A204.1 (cell line): Measurements from ENCODE around the gene KRT31.
"Not testable (repeated sequence)": the region's sequence is repeated elsewhere in the genome, so short reads cannot be mapped to it uniquely, and the experiment has no call there.

ENCODE experiments used
- FAIRE-seq: peaks from 2 replicates; lab custom pipeline; 2012; peaks lifted over from hg19 to GRCh38; lab: Jason Lieb, UNC

KRT31 gene

GRCh38 chr17:41417127-41417526 is 19.7 kb upstream of the KRT31 start:
- no peak for FAIRE-seq

GRCh38 chr17:41416479-41416878 is 19.1 kb upstream of the KRT31 start:
- FAIRE-seq, result no peak

- FAIRE-seq, result no peak
Observed at GRCh38 chr17:41415833-41416335, 18.5 kb upstream of the KRT31 start.

GRCh38 chr17:41415411-41415810 is 18.0 kb upstream of the KRT31 start:
- no peak for FAIRE-seq

DNA sequence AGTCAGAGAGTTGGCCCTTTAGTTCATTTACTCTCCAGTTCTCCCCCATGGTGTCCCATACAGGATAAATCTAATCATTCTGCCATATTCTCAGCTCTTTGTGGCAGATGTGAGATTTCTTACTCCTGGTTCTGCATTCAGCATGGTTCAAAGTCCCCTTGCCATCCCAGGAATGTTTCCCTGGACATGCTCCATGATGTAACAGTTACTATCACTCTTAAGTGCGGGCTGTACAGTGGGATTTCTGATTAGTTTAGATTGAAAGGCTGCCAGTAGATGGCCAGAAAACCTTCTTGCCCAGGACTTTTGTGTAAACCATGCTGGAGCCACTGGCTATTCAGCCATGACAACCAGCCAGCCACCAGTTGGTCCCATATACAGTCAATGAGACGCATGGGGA is 16.6 kb upstream of the KRT31 start:
- no peak for FAIRE-seq

- FAIRE-seq, result no peak
Observed at GRCh38 chr17:41413353-41413957, 16.0 kb upstream of the KRT31 start.

DNA sequence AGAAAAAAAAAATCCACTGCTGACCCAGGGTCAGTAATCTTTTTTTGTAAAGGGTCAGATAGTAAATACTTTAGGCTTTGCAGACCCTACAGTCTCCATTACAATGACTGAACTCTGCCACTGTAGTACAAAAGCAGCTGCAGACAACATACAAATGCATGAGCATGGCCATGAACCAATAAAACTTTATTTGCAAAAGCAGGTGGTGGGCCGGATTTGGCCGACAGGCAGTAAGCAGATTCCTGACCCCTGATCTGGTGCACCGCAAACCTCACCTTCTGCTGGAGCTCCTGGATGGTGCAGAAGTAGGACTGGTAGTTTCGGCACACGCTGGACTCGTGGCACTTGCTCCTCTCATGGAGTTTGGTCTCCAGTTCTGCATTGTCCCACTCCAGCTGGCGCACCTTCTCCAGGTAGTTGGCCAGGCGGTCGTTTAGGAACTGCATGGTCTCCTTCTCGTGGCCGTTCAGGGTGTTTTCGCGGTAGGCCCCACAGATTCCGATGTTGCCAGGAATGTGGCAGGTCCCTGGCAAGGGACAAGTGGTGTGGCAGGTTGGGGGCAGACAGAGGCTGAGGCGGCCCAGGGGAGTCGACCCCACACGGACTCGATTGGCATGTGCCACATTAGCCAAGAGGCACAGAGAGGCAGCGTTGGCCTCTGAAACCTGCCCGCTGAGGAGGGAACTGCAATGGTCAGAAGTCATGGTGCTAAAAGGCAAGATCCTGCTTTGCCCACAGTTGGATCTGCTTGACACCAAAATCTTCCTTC is 13.8 kb upstream of the KRT31 start:
- no peak for FAIRE-seq

- no peak for FAIRE-seq
Observed at GRCh38 chr17:41407226-41407625, 9.8 kb upstream of the KRT31 start.

GRCh38 chr17:41406205-41406604 is 8.8 kb upstream of the KRT31 start:
- no peak for FAIRE-seq

DNA sequence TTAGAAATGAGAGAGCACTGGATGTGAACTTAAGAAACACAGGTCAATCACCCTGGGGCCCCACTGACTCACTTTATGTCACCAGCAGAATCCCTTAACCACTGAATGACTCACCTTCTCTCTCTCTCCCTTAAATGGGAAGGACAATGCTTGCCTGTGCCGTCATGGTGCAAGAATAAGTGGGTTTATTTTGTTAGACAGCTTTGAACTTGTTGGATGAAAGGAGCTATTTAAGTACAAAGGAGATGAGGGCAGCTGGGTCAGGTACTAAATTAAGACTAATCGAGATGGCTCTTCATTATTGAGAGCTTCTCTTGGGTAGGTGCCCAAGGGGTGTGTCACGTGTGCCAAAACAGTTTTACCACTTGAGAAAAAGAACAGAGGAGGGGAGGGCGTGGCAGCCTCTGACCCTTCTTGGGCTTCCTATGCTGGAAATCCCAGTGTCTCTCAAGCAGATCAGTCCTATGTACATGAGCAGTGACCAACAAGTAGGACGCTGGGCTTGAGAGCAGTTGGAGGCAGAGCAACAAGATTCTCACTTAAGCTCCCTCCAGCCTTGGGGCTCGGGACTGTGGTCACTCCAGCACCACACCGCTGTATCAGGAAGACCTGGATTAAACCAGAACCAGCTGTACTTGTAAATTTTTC is 6.7 kb upstream of the KRT31 start:
- no peak for FAIRE-seq

DNA sequence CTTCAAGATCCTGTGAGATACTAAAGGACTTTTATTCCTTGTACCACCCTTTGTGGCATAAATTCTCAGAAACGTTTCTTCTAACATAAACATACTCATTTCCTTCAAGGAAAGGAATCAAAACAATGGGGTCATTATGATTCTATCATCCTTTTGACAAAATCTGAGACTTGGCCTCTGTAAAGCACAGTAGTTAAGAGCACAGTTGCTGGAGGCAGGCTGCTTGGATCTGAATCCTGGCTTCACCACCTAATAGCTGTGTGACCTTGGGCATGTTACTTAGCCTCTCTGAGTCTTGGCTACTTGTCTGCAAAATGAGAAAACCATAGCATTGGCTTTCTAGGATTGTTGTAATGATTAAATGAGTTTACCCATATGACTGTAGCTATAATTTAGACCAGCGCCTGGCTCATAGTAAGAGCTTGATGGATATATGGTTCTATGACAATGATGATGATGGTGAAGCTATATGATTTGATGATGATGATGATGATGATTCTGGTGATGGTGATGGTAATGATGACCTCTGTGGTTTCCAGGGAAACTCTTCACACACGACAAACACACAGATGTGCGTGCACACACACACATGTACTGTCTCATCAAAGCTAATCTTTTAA is 6.1 kb upstream of the KRT31 start:
- no peak for FAIRE-seq

DNA sequence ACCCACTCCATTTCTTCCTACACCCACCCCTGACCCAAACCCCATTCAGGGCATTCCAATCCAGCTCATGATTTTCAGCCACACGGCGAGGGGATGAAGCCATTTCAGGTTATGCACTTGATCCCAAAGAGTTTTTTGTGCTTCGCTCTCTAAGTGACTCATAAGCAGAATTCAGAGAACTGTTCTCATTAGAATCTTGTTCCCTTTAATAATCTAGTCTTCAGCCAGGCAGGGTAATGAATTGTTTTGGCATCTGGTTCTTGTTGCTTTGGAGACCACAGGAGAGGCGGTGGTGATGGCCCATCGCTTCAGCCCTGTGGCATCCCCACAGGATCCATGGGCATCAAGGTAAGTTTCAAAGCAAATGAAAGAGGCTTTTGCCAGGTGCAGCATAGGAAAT is 4.8 kb upstream of the KRT31 start:
- no peak for FAIRE-seq

DNA sequence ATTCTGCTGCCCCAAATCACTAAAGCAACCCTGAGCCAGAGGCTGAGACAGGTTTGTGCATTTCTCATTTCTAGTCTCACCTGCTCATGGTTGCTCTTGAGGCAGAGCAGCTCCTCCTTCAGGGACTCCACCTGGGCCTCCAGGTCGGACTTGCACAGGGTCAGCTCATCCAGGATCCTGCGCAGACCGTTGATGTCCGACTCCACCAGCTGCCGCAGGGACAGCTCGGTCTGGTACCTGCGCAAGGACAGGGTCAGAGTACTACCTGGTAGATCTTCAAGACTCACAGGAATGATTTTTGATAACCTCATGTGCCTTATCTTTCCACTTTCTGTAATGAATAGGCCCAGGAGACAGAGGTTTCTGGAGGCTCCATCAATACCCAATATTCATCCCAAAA is 1.1 kb downstream of the KRT31 start:
- FAIRE-seq, result no peak

DNA sequence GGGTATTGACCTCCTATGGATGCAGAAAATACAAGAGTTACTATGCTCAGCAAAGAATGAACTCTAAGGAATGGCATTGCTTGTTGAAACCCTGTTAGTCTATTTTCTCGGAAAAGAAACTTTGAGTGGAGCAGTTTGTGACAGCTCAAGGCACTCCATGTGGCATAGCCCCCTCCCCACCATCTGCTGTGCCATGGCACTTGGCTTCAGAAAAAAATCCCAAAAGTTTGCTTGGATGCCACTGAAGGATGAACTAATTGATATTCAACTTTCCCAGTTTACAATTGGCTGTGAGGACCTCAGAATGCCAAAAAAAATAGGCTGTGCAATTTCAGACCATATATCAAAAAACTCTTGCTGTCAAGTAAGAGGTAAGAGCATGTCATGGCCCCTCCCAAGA is 1.8 kb downstream of the KRT31 start:
- FAIRE-seq, result no peak

- not testable (repeated sequence) for FAIRE-seq
Observed at GRCh38 chr17:41395044-41395443, 2.4 kb downstream of the KRT31 start.

GRCh38 chr17:41394254-41394996 is 3.0 kb downstream of the KRT31 start:
- no peak for FAIRE-seq

- FAIRE-seq, result no peak
Observed at GRCh38 chr17:41393826-41394225, 3.6 kb downstream of the KRT31 start.

DNA sequence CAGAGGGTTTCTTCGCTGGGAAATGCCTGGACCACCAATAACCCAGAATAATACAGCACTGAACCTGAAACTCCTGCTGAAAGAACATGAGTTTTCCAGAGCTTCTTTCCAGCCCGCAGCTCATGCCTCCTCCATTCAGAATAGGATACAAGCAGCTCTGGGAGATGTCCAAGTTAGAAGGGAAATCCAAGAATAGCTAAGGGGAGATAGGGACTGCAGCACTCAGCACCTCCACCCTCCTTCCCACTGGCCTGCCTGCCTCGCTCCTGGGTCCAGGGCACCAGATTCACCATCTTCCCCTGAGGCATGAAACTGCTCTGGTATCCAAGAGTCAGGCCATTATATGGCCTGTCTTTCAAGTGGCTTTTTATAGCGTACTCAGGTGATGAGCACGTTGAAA is 4.1 kb downstream of the KRT31 start:
- FAIRE-seq, result no peak

GRCh38 chr17:41392278-41392677 is 5.1 kb downstream of the KRT31 start:
- no peak for FAIRE-seq

GRCh38 chr17:41391535-41391934 is 5.9 kb downstream of the KRT31 start:
- FAIRE-seq, result no peak

DNA sequence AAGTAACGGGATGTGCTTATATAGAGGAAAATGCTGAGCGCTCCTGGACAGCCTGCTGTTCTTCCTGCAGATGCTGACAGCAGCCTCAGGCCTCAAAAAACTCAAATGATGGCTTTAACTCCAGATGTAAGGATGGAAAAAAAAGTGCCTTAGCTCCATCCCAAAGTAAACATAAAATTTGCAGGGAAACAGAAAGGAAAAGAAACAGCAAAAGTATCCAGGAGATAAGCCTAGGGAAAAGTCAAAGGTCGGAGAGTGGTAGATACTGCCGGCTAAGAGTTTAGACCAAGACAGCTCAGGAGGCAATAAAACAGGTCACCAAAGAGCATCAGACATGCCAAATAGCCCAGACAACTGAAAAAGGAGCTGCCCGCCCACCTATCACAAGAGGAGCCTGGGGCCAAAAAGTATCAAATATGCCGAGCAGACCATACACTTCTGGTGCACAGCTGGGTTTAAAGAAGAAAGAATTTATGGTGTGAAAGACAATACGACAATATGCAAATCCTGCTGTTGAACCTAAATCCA is 6.9 kb downstream of the KRT31 start:
- FAIRE-seq, result no peak

DNA sequence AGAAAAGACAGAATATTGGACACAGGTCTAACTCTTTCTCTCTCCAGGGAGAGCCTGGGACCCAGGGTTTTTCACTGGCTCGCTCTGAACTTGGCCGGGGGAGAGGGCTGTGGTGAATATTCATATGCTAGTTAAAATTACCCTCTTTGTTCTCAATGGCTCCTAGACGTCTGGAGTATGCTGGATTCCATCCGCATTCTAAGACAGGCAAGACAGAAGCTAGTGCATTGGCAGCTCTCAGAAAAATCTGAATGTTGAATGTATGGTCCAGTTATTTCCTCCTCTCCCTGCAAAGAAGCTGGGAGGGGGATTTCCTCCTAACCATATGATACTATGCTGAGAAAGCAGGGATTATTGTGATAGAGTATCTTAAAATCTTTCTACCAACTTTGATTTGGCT is 9.7 kb downstream of the KRT31 start:
- FAIRE-seq, result no peak
